H1 (cell line): ENCODE data around the gene WDFY1.

Experiments
- EZH2 ChIP-seq: fragments of 200-600 bp; sonication (generic); IDR thresholded peaks from 2 replicates; pipeline ENCODE4 v1.7.1; 2012; ENCODE audit warnings: low read depth, mild to moderate bottlenecking, moderate library complexity, low read length, inconsistent platforms; ENCODE audit not compliant: severe bottlenecking
- HDAC6 ChIP-seq: IDR thresholded peaks from one replicate; pipeline ENCODE4 v1.7.1; 2012; ENCODE audit warnings: low read depth, mild to moderate bottlenecking, inconsistent platforms, low read length, moderate library complexity
- MAFK ChIP-seq: IDR thresholded peaks from 2 replicates; pipeline ENCODE4 v1.6.1; 2012; ENCODE audit warnings: low read depth, mild to moderate bottlenecking, improper control_type of control experiment, low read length
- POLR2A ChIP-seq, 2 experiments: IDR thresholded peaks; 1 replicate in 1 of 2; 2 replicates in 1 of 2; pipeline ENCODE4 v1.6.1; 2011; ENCODE audit warnings: low read depth in 2 of 2, low read length in 2 of 2, mild to moderate bottlenecking in 2 of 2; ENCODE audit errors: control extremely low read depth in 1 of 2
- RAD21 ChIP-seq, 2 experiments: IDR thresholded peaks in 1 of 2; conservative IDR thresholded peaks in 1 of 2; 2 replicates each; pipeline ENCODE4 v1.6.1; 2011; ENCODE audit warnings: low read depth in 2 of 2, low read length in 2 of 2, improper control_type of control experiment in 1 of 2, inconsistent platforms in 1 of 2, mild to moderate bottlenecking in 1 of 2, moderate library complexity in 1 of 2
- SIX5 ChIP-seq: IDR thresholded peaks from 2 replicates; pipeline ENCODE4 v1.6.1; 2011; ENCODE audit warnings: mild to moderate bottlenecking, low read depth, low read length
- SP2 ChIP-seq: IDR thresholded peaks from 2 replicates; pipeline ENCODE4 v1.6.1; 2012; ENCODE audit warnings: mild to moderate bottlenecking, low read length, inconsistent platforms
- TAF1 ChIP-seq: IDR thresholded peaks from 2 replicates; pipeline ENCODE4 v1.6.1; 2011; ENCODE audit warnings: mild to moderate bottlenecking, low read depth, low read length

- TF ChIP-seq MAFK, result no peak
- no peak for TF ChIP-seq POLR2A (IDR thresholded peaks at IDR 0.05; ENCODE audit: control extremely low read depth in 1 of 2, low read depth in 2 of 2, low read length in 2 of 2)
- TF ChIP-seq TAF1, result no peak
- TF ChIP-seq RAD21 (IDR thresholded peaks at IDR 0.05 in 1 of 2, conservative IDR thresholded peaks at IDR 0.05 in 1 of 2; ENCODE audit: low read depth in 2 of 2, low read length in 2 of 2), result no peak
- no peak for TF ChIP-seq SP2
- TF ChIP-seq EZH2, result no peak
- TF ChIP-seq SIX5, result no peak
- TF ChIP-seq HDAC6, result no peak
Measured at GRCh38 chr2:223834431-223834830, 110.7 kb downstream of the WDFY1 start.
